NCI-H69 (cell line): ENCODE data around the gene ACBD4.

Experiments
- DNase-seq: peaks from one replicate; lab custom pipeline; 2025; lab: John Stamatoyannopoulos, UW

The ACBD4 gene

DNA sequence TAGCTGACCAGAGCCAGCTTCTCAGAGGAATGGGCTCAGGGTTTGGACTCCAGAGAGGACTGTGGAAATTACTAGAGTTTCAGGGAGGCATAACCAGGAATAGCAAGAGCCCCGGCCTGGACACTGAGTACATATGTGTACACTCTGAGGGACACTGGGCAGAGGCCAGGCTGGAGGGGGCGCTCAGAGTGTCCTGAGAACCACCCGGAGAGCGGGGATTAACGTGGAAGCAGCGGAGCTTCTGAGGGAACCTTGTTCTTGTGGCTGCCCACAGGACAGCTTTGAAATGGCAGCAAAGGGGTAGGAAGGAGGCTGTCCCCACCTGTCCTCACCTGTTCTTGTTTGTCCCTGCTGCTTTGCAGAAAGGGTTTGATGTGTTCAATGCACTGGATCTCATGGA, 31.0 kb upstream of the ACBD4 start:
- no peak for DNase-seq

DNA sequence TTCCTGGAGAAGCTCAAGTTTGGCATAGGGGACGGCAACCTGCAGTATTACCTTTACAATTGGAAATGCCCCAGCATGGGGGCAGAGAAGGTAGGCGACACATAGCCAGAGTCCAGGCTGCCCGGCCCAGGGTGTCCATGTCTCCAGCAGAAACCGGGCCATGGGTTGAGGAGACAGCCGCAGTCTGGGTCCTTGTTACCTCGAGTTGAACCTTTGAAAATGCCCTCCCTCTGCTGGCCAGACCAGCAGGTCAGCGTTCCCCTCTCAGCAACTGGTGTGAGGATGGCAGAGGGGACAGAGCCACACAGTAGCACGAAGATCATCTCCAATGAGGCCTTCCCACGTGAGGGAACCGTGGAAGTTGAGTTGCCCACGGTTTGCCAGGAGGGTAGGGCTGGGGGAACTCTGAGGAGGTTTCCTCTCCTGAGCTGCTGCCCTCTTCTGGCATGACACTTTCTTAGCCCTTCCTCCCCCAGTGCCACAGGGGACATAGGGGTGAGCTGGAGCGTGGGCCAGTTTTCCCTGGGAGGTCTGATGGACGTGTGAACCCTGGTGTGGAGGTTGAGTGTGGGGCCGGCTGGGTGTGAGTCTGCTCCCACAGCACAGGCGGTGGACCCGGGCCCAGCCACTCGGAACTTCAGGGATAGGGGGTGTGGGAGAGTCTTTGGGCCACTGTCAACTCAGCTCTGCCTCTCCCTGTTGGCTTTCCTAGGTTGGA, 30.4 kb upstream of the ACBD4 start:
- no peak for DNase-seq

GRCh38 chr17:45106096-45106495, 29.4 kb upstream of the ACBD4 start:
- no peak for DNase-seq

DNA sequence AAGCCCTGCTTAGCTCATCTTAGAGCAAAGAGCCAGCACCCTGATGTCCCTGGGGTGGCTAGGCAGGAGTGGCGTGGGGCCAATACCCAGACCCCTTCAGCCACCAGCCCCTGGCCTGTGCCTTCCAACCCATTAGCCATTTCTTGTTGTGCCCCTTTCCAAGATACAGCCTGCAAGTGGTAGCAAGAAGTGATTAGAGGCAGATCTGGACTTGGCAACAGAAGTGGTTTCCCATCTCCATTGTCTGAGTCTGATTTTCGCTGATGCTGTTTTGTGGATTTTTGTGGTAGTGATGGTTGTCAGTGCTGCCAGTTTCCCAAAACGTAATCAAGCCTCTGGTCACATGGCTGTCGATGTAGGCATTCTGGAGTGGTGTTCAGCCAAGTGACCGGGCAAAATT, 28.9 kb upstream of the ACBD4 start:
- no peak for DNase-seq

- no peak for DNase-seq
Measured at GRCh38 chr17:45107293-45108010, 28.0 kb upstream of the ACBD4 start.

GRCh38 chr17:45108051-45108450, 27.4 kb upstream of the ACBD4 start:
- DNase-seq: no peak

DNA sequence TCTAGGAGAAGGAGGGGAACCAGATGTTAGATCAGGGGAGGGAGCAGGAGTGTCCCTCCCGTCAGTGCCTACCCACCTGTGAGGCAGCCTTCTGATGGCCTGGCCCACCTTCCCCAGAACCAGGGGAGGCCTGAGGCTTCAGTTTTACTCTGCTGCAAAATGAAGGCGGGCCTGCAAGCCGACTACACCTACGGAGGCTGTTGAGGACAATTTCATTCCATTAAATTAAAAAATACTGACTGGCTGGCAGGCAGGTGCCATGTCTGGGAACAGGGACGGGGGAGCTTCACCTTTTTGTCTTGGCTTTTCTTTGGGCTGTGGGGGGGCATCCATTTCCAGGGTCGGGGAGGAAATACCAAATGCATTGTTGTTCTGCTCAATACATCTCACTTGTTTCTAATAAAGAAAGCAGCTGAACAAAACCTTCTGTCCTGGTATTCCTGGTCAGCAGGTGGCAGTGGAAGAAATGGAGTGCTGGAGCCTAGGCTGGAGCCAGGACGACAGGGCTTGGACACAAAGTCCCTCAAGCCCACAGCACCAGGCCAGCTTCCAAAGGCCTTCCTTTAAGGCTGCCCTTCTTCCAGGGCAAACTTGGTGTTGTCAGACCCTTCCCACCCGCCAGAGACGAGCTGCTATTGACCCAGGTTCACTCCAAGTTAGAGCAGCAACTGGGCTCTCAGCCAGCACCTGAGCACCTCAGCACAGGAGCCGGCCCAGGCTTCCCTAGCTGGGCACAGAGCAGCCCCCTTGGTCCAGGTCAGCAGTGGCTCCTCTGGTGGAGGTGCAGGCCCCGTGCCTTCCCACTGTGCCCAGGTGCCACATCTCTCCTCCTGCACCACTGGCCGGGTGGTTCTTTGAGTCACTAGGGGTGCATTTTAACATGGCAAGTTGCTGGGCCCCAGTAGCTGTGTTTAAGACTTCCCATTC, 26.6 kb upstream of the ACBD4 start:
- no peak for DNase-seq

DNA sequence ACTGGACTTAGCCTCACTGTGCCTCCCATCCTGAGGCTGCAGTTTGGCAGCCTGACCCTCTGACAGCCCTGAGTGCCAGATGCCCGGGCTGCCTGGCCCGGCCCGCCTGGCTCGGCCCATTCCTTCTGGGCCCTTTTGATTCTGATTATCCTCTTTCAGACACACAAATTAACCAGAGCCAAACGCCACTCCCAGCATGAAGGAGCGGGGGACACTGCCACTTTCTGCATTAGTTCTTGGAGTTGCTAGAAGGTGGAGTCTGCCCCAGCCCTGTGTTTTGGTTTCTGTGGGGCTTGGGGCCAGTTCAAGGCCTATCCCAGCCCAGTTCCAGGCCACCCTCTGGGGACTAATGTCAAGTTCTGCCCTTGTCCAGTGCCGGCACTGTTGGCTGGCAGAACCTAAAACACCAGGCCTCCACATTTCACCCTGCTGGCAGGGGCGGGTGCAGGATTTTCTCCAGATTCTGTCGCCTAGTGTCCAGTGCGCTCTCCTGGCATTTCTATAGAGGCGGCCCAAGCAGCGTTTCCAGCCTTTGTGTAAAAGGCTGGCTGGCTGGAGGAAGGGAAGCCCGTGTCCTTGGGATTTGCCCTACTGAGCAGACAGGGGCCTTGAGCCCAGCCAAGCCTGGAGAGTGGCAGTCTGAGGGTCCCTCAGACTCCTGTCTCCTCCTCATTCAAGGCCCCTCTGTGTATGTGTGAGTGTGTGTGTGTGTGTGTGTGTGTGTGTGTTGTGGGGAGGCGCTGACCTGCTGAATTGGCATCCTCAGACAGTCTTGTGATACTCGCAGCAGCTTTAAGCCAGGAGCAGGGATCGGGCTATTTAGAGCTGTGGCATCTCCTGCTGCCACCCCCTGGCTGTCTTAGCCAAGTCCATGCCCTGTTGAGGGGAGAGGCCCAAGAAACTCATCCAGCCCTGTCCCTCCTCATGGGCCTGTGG, 24.5 kb upstream of the ACBD4 start:
- DNase-seq: no peak

- DNase-seq: no peak
Measured at GRCh38 chr17:45111850-45112249, 23.6 kb upstream of the ACBD4 start.

DNA sequence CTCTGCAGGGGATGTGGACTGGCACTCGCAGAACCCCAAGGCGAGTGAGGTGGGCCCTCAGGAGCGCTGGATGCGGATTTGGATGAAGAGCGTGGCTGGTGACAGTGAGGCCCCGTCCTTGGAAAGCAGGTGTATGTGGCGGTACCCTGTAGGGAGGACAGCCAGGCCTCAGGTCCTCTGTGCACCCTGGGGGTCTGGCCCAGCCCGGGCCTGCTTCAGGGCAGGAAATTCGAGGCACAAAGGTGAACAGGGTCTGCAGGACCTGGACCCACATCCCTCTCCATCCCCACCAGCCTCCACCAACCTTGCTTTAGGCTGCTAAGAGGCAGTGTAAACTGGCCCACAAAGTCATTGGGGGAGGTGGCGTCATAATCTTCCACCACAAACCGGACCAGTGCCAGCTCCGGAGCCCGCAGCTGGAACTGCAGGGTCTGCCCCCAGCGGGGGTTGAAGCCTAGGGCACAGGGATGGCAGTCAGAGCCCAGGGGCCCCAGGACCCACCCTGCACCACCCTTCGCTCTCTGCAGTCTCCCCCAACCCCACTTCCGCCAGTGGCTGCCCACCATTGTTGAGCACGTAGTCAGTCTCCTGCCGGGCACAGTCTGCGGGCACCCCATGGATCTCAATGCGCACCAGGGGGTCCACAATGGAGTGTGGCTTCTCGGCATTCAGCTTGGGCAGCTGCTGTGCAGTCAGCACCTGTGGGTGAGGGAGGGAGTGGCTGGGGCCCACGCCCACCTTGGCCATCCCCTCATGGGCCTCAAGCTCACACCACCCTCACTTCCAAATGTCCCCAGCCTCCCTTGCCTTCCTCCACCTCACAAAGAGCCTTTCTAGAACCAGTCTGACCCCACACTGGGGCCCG, 22.7 kb upstream of the ACBD4 start:
- no peak for DNase-seq

- no peak for DNase-seq
Measured at GRCh38 chr17:45113424-45113754, 22.1 kb upstream of the ACBD4 start.

DNA sequence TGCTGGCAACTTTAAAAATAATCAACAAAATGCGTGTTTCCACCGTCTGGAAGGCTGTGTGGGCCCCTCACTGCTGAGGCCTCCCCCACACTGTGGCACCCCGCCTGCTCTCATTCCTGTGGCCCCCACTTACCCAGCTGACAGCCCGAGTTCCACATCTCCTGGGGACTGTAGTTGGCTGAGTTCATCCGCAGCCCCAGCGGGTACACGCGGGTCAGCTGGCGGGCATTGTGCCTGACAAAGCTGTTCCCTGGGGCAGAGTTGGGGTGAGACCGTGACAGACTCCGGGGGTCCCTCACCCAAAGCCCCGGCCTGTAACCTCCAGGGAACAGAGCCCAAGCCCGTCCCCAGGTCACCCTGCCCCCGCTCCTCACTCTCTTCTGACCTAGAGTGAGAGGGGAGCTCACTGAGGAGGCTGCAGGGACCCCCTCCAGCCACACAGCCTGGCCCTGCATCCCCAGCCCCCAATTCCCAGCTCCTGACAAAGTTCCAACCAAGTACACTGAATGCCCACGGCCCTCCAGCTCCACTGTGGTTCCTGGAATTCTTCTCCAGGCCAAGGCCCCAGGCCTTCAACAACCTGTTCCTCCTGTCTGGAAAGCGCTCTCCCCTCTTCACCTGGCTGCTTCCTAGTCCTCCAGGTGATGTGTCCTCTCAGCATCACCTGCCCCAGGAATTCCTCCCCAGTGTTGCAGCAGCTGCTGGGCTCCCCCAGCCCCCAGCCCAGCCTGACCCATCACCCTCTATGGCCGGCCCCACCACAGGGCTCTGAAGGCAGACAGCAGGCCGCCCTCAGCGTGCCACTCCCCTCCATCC, 21.2 kb upstream of the ACBD4 start:
- DNase-seq: no peak

GRCh38 chr17:45115015-45115625, 20.4 kb upstream of the ACBD4 start:
- DNase-seq: no peak

GRCh38 chr17:45115871-45116270, 19.6 kb upstream of the ACBD4 start:
- no peak for DNase-seq

- no peak for DNase-seq
Measured at GRCh38 chr17:45116434-45117016, 19.0 kb upstream of the ACBD4 start.

GRCh38 chr17:45117334-45117733, 18.2 kb upstream of the ACBD4 start:
- DNase-seq: peak; percentile 24

- DNase-seq: no peak
Measured at GRCh38 chr17:45117848-45118646, 17.4 kb upstream of the ACBD4 start.

DNA sequence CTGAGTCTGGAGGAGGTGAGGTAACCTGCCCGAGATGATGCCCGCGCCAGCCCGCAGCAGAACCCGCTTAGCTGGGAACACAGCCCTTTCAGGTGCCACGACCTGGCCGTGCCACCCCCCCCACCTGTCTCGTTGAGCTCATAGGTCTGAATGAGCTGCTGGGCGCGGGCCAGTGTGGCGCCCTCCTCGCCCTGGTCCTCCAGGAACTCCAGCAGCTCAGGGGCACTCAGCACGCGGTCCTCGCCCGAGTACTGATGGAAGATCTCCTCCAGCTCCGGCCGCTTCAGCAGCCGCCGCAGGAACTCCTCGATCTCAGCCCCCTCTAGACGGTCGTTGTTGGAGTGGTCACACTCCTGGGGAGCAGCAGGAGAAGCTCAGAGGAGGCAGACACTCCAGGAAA, 16.8 kb upstream of the ACBD4 start:
- DNase-seq: no peak
